Nephron (organoid): ENCODE measurements around the gene GPD1.
A peak's percentile ranks its signal among the peaks of the same experiment; 100 is the strongest.

Experiments
- H3K27ac Mint-ChIP-seq, 3 experiments: 2 replicates each; pipeline ENCODE4 v1.8.0; 2020; ENCODE audit warnings: mixed read lengths in 3 of 3, mild to moderate bottlenecking in 2 of 3, moderate library complexity in 1 of 3
- H3K27me3 Mint-ChIP-seq: 2 replicates; pipeline ENCODE4 v1.8.0; 2021; ENCODE audit warnings: low read depth, mild to moderate bottlenecking, moderate library complexity, mixed read lengths
- H3K36me3 Mint-ChIP-seq: 2 replicates; pipeline ENCODE4 v1.8.0; 2020; ENCODE audit warnings: low read depth, mixed read lengths
- H3K4me1 Mint-ChIP-seq: 2 replicates; pipeline ENCODE4 v1.8.0; 2020; ENCODE audit warnings: mixed read lengths
- H3K4me3 Mint-ChIP-seq, 3 experiments: 2 replicates each; pipeline ENCODE4 v1.8.0; 2020; ENCODE audit warnings: mild to moderate bottlenecking in 3 of 3, mixed read lengths in 3 of 3, moderate library complexity in 2 of 3
- H3K9me3 Mint-ChIP-seq: 2 replicates; pipeline ENCODE4 v1.8.0; 2020; ENCODE audit warnings: mixed read lengths
- CTCF ChIP-seq, 3 experiments: fragments of 200-600 bp; sonication (generic); IDR thresholded peaks; one replicate each; pipeline ENCODE4 v1.5.0; 2021; ENCODE audit warnings: antibody characterized with exemption in 3 of 3; ENCODE audit not compliant: unreplicated experiment in 3 of 3

GPD1 gene

DNA sequence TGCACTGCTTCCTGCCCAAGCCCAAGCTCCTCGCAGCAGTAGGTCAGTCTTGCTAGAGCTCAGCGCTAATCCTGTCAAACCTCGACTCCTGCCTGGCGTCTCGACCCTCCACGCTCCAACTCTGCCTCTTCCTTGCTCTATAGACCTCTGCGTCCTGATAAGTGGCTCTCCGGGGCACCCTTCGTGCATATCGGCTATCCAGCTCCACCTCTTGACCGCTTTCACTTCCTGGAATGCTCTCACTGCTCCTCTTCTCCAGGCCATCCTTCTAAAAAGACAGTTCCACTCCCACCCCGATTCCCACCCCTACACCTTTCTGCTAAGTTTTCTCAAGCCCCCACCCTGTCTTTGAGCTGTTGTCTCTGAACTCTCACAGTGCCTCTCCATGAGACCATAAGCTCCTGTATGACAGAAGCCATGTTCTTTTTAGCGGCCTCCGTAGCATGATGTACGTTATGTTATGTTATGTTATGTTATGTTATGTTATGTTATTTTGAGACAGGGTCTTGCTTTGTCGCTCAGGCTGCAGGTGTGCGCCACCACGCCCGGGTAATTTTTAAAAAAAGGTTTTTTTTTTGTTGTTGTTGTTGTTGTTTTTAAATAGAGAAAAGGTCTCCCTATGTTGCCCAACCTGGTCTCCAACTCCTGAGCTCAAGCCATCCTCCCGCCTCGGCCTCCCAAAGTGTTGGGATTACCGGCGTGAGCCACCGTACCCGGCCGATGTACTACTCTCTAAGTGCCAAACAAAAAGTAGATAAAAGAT lies 8.8 kb downstream of the GPD1 start:
- Mint-ChIP-seq H3K27ac (peak overlapping the region; percentile 86 to 98 (median 93)), H3K27me3 (no peaks in the 10 kb centered on the region), H3K4me3 (peak overlapping the region; percentile 96 to 98 (median 98)), H3K4me1 (peaks cover 43% of the 10 kb centered on the region), H3K36me3 (peaks cover 9% of the 10 kb centered on the region), H3K9me3 (no peaks in the 10 kb centered on the region)
- TF ChIP-seq CTCF (IDR thresholded peaks at IDR 0.05; ENCODE audit: unreplicated experiment in 3 of 3) = no peak

DNA sequence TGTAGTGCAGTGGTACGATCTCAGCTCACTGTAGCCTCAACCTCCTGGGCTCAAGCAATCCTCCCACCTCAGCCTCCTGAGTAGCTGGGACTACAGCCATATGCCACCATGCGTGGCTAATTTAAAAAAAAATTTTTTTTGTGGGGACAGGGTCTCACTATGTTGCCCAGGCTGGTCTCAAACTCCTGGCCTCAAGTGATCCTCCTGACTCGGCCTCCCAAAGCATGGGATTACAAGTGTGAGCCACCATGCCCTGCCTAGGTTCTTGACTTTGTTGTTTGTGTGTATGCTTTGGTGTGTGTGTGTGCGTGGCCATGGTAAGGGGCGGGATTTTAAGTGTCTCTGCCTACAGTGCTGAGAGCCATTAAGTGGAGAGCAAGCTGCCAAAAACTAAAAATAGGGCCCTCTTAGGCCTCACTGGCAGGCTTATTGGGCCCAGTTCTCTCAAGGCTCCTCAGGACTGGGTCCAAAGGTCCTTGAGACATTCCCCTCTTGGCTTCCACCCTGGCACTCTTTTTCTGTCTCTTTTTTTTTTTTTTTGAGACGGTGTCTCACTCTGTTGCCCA lies 13.3 kb downstream of the GPD1 start:
- Mint-ChIP-seq H3K27me3 (no peaks in the 10 kb centered on the region), H3K36me3 (peaks cover 19% of the 10 kb centered on the region), H3K27ac (no peak overlapping the region), H3K4me1 (peaks cover 15% of the 10 kb centered on the region), H3K9me3 (no peaks in the 10 kb centered on the region), H3K4me3 (peak overlapping the region; percentile 44 to 54 (median 52))
- no peak for TF ChIP-seq CTCF (IDR thresholded peaks at IDR 0.05; ENCODE audit: unreplicated experiment in 3 of 3)

GRCh38 chr12:50119387-50119786 lies 15.6 kb downstream of the GPD1 start:
- Mint-ChIP-seq H3K4me3 (no peak overlapping the region), H3K27ac (no peak overlapping the region), H3K4me1 (peaks cover 13% of the 10 kb centered on the region), H3K9me3 (no peaks in the 10 kb centered on the region), H3K36me3 (peaks cover 31% of the 10 kb centered on the region), H3K27me3 (no peaks in the 10 kb centered on the region)
- TF ChIP-seq CTCF (IDR thresholded peaks at IDR 0.05; ENCODE audit: unreplicated experiment in 3 of 3) = no peak

DNA sequence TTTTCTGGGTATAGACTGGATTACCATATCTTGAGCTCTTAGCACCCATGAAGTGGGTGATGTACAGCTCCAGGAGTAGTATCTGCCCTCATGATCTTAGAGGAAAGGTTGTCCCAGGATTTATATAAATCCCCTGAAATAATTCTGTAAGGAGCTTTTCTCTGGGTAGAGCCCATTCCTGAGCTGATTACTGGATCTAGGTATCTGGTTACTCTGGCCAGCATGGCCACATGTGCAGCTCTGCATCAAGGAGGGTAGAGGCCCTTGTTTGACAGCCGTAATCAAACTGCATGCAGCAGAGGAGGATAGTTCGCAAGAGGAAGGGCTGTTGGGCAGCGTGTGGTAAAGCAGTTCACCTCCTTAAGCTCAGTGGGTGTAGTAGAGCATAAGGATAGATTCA lies 16.7 kb downstream of the GPD1 start:
- H3K4me1 Mint-ChIP-seq = peaks cover 9% of the 10 kb centered on the region
- no peaks in the 10 kb centered on the region for H3K27me3 Mint-ChIP-seq
- no peaks in the 10 kb centered on the region for H3K9me3 Mint-ChIP-seq
- TF ChIP-seq CTCF (IDR thresholded peaks at IDR 0.05; ENCODE audit: unreplicated experiment in 3 of 3) = no peak
- H3K36me3 Mint-ChIP-seq = peaks cover 35% of the 10 kb centered on the region
- H3K4me3 Mint-ChIP-seq = no peak overlapping the region
- no peak overlapping the region for H3K27ac Mint-ChIP-seq

DNA sequence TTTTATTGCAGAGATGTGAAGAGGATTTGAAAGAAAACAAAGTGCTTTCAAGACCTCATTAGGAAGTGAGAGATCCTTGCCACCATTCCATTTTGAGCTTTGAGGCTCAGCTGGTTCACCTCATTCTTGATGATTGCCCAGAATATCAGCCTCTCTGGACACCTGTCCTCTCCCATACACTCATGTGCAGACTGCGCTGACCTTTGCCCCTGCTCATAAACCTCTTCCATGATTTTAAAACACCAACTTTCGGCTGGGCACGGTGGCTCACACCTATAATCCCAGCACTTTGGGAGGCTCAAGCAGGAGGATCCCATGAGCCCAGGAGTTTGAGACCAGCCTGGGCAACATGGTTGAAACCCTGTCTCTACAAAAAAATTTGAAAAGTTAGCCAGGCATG lies 17.1 kb downstream of the GPD1 start:
- no peak for TF ChIP-seq CTCF (IDR thresholded peaks at IDR 0.05; ENCODE audit: unreplicated experiment in 3 of 3)
- Mint-ChIP-seq H3K4me1 (peaks cover 5% of the 10 kb centered on the region), H3K9me3 (no peaks in the 10 kb centered on the region), H3K27ac (no peak overlapping the region), H3K4me3 (no peak overlapping the region), H3K27me3 (no peaks in the 10 kb centered on the region), H3K36me3 (peaks cover 32% of the 10 kb centered on the region)

- no peak overlapping the region for H3K27ac Mint-ChIP-seq
- H3K4me1 Mint-ChIP-seq = peaks cover 1% of the 10 kb centered on the region
- no peak for TF ChIP-seq CTCF (IDR thresholded peaks at IDR 0.05; ENCODE audit: unreplicated experiment in 3 of 3)
- no peak overlapping the region for H3K4me3 Mint-ChIP-seq
- peaks cover 27% of the 10 kb centered on the region for H3K36me3 Mint-ChIP-seq
- no peaks in the 10 kb centered on the region for H3K27me3 Mint-ChIP-seq
- H3K9me3 Mint-ChIP-seq = no peaks in the 10 kb centered on the region
These were observed 17.8 kb downstream of the GPD1 start for GRCh38 chr12:50121641-50122040.
